ELF-1 (cell line): ENCODE data around the gene SPINT2.

Experiments
- DNase-seq: peaks from one replicate; pipeline ENCODE4 v3.0.0-alpha.2; 2016; ENCODE audit warnings: low read depth, low spot score

The SPINT2 gene

GRCh38 chr19:38294090-38294489 is 29.7 kb downstream of the SPINT2 start:
- DNase-seq = no peak

- peak; percentile 25 for DNase-seq
Observed at GRCh38 chr19:38298821-38299680, 34.7 kb downstream of the SPINT2 start.

- peak; percentile 44 for DNase-seq
Observed at GRCh38 chr19:38303517-38304351, 39.4 kb downstream of the SPINT2 start, which contains the start of gene C19orf33. Gene C19orf33, plus strand, starts transcription at chr19:38304251. Its CDS starts 11 bp downstream, at chr19:38304262.

- no peak for DNase-seq
Observed at GRCh38 chr19:38304352-38304865, 40.0 kb downstream of the SPINT2 start.

GRCh38 chr19:38304866-38305429 is 40.6 kb downstream of the SPINT2 start:
- peak; percentile 93 for DNase-seq

GRCh38 chr19:38306236-38306635 is 41.9 kb downstream of the SPINT2 start:
- DNase-seq = no peak

GRCh38 chr19:38307076-38307475 is 42.7 kb downstream of the SPINT2 start:
- no peak for DNase-seq

GRCh38 chr19:38307597-38307996 is 43.2 kb downstream of the SPINT2 start:
- no peak for DNase-seq

GRCh38 chr19:38308006-38308766 is 43.8 kb downstream of the SPINT2 start:
- no peak for DNase-seq

GRCh38 chr19:38308926-38309614 is 44.7 kb downstream of the SPINT2 start:
- DNase-seq = no peak

- DNase-seq = no peak
Observed at GRCh38 chr19:38309615-38310278, 45.4 kb downstream of the SPINT2 start.

- DNase-seq = no peak
Observed at GRCh38 chr19:38310279-38310670, 45.9 kb downstream of the SPINT2 start.

GRCh38 chr19:38310986-38311385 is 46.6 kb downstream of the SPINT2 start:
- no peak for DNase-seq

- DNase-seq = peak; percentile 97
Observed at GRCh38 chr19:38315657-38316476, 51.5 kb downstream of the SPINT2 start, which contains the start of gene YIF1B. Gene YIF1B, minus strand, starts transcription at chr19:38315947. Its CDS starts 30 bp downstream, at chr19:38315917.

- no peak for DNase-seq
Observed at GRCh38 chr19:38316477-38317067, 52.2 kb downstream of the SPINT2 start.

- no peak for DNase-seq
Observed at GRCh38 chr19:38317104-38317612, 52.8 kb downstream of the SPINT2 start.

GRCh38 chr19:38318660-38319059 is 54.3 kb downstream of the SPINT2 start:
- no peak for DNase-seq
